Neural progenitor cell (in vitro differentiated cells): ENCODE measurements around the gene IFNG. TPM values are rescaled to one million over a fixed set of nuclear protein-coding genes. Genes with fewer than 3 reads are reported as not detected.

Source experiments
- DNase-seq: peaks from one replicate; pipeline ENCODE4 v3.0.0-alpha.2; 2016; ENCODE audit warnings: low spot score
- H2AFZ ChIP-seq: fragments of 200-600 bp; sonication (generic); replicated peaks from 2 replicates; pipeline ENCODE4 v1.6.1; 2016; ENCODE audit warnings: antibody characterized with exemption
- H3F3A ChIP-seq: fragments of 200-600 bp; sonication (generic); 2 replicates; pipeline ENCODE4 v1.6.1; 2016; ENCODE audit warnings: antibody characterized with exemption, low read depth
- H3K27ac ChIP-seq: fragments of 200-600 bp; sonication (generic); 2 replicates; pipeline ENCODE4 v1.5.1; 2016; ENCODE audit warnings: mild to moderate bottlenecking
- H3K27me3 ChIP-seq: fragments of 200-600 bp; sonication (generic); 2 replicates; pipeline ENCODE4 v1.6.1; 2016; ENCODE audit warnings: mild to moderate bottlenecking, moderate library complexity
- H3K36me3 ChIP-seq: fragments of 200-600 bp; sonication (generic); 2 replicates; pipeline ENCODE4 v1.5.1; 2016
- H3K4me1 ChIP-seq: fragments of 200-600 bp; sonication (generic); 2 replicates; pipeline ENCODE4 v1.6.1; 2016; ENCODE audit warnings: mixed run types
- H3K4me2 ChIP-seq: fragments of 200-600 bp; sonication (generic); 2 replicates; pipeline ENCODE4 v1.6.1; 2016
- H3K4me3 ChIP-seq: fragments of 200-600 bp; sonication (generic); 2 replicates; pipeline ENCODE4 v1.5.1; 2016
- H3K79me2 ChIP-seq: fragments of 200-600 bp; sonication (generic); 2 replicates; pipeline ENCODE4 v1.6.1; 2016; ENCODE audit warnings: low read depth
- H3K9ac ChIP-seq: fragments of 200-600 bp; sonication (generic); 2 replicates; pipeline ENCODE4 v1.6.1; 2016
- H3K9me3 ChIP-seq: fragments of 200-600 bp; sonication (generic); 2 replicates; pipeline ENCODE4 v1.5.1; 2016; ENCODE audit warnings: low read depth
- H4K20me1 ChIP-seq: fragments of 200-600 bp; sonication (generic); 2 replicates; pipeline ENCODE4 v1.6.1; 2016; ENCODE audit warnings: low read depth
- H3K27ac Mint-ChIP-seq: 3 replicates; pipeline ENCODE4 v1.8.0; 2021; ENCODE audit warnings: mixed read lengths
- H3K27me3 Mint-ChIP-seq: 2 replicates; pipeline ENCODE4 v1.8.0; 2022; ENCODE audit warnings: low read depth, mild to moderate bottlenecking, inconsistent platforms, moderate library complexity, mixed read lengths; ENCODE audit not compliant: insufficient read depth
- H3K36me3 Mint-ChIP-seq: 3 replicates; pipeline ENCODE4 v1.8.0; 2021; ENCODE audit warnings: mixed read lengths
- H3K4me1 Mint-ChIP-seq: 3 replicates; pipeline ENCODE4 v1.8.0; 2021; ENCODE audit warnings: mixed read lengths
- H3K4me3 Mint-ChIP-seq: 3 replicates; pipeline ENCODE4 v1.8.0; 2021; ENCODE audit warnings: mild to moderate bottlenecking, moderate library complexity, mixed read lengths
- H3K9me3 Mint-ChIP-seq: 3 replicates; pipeline ENCODE4 v1.8.0; 2020; ENCODE audit warnings: mixed read lengths
- CTCF ChIP-seq: fragments of 200-600 bp; sonication (generic); IDR thresholded peaks from 2 replicates; pipeline ENCODE4 v1.5.1; 2017; ENCODE audit warnings: antibody characterized with exemption, mild to moderate bottlenecking
- EZH2 ChIP-seq: fragments of 200-600 bp; sonication (generic); IDR thresholded peaks from 2 replicates; pipeline ENCODE4 v1.6.1; 2017; ENCODE audit warnings: antibody characterized with exemption, mild to moderate bottlenecking, moderate library complexity
- EZH2phosphoT487 ChIP-seq: fragments of 200-600 bp; sonication (generic); IDR thresholded peaks from 2 replicates; pipeline ENCODE4 v1.6.1; 2017; ENCODE audit warnings: antibody characterized with exemption
- total RNA-seq: library from RNA; depleted of rRNA; stranded (reverse); fragments of >200 nt; gene quantifications from 2 replicates; pipeline ENCODE4 v1.2.3, GENCODE V29; 2015; ENCODE audit warnings: low replicate concordance

The IFNG gene
- total RNA-seq, 1 donor from 2014 or later: not detected

DNA sequence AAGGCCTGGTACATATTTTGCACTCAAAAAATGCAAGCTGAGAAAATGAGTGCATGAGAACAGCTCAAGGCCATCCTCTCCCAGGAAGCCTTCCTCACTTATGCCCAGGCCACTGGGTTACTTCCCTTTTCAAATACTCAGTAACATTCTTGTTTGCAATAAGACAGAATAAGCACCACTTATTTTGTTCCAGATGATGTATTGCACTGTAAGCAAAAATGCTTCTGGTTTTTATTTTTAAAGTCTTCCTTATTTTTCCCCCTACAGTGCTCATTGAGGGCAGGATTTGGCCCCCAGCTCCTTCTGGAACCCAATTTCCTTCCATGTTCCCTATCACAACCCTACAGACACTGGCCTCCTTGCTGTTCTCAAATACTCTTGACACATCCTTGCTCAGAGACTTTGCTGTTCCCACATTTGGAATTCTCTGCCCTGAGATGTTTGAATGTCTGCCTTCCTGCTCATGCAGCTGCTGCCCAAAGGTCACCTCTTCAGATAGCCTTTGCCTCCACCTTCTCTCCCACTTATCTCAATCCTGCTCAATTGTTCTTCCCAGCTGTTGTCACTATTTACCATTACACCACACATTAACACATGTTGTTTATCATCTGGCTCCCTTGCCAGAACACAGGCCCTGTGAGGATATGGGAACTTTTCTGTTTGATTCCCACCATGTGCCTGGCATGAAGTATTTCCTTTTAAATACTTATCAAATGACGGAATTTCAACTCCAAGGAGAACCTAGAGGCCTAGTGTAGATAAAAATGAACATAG lies 49.9 kb downstream of the IFNG start:
- no peaks in the 10 kb centered on the region for H3K79me2 ChIP-seq
- H3K27me3 Mint-ChIP-seq: no peaks in the 10 kb centered on the region
- DNase-seq: no peak

GRCh38 chr12:68109001-68109400 lies 50.5 kb downstream of the IFNG start:
- H3K36me3 Mint-ChIP-seq: no peaks in the 10 kb centered on the region
- no peaks in the 10 kb centered on the region for H3K4me1 ChIP-seq
- no peaks in the 10 kb centered on the region for H3K27me3 Mint-ChIP-seq
- no peaks in the 10 kb centered on the region for H4K20me1 ChIP-seq
- no peaks in the 10 kb centered on the region for H3K79me2 ChIP-seq
- DNase-seq: no peak
- no peak overlapping the region for H3K4me3 ChIP-seq
- H3K9ac ChIP-seq: no peak overlapping the region
- H2AFZ ChIP-seq: no peak overlapping the region
- no peaks in the 10 kb centered on the region for H3K36me3 ChIP-seq
- no peak overlapping the region for H3K4me2 ChIP-seq
- H3K4me1 Mint-ChIP-seq: peaks cover 3% of the 10 kb centered on the region
- H3K4me3 Mint-ChIP-seq: no peak overlapping the region
- H3F3A ChIP-seq: no peaks in the 10 kb centered on the region
- no peaks in the 10 kb centered on the region for H3K9me3 Mint-ChIP-seq
- H3K9me3 ChIP-seq: no peaks in the 10 kb centered on the region
- H3K27me3 ChIP-seq: no peaks in the 10 kb centered on the region
- H3K27ac Mint-ChIP-seq: no peak overlapping the region
- no peak overlapping the region for H3K27ac ChIP-seq
- TF ChIP-seq EZH2 (no peak), EZH2phosphoT487 (no peak), CTCF (no peak)

More for the DNA sequence above, 49.9 kb downstream of the IFNG start:
- H3K9me3 Mint-ChIP-seq: no peaks in the 10 kb centered on the region
- H3K4me3 Mint-ChIP-seq: no peak overlapping the region
- Histone ChIP-seq H3K27me3 (no peaks in the 10 kb centered on the region), H3K27ac (no peak overlapping the region), H3K9ac (no peak overlapping the region), H3K4me3 (no peak overlapping the region), H3F3A (no peaks in the 10 kb centered on the region), H3K36me3 (no peaks in the 10 kb centered on the region), H3K9me3 (no peaks in the 10 kb centered on the region), H3K4me2 (no peak overlapping the region), H2AFZ (no peak overlapping the region), H3K4me1 (no peaks in the 10 kb centered on the region), H4K20me1 (no peaks in the 10 kb centered on the region)
- H3K36me3 Mint-ChIP-seq: no peaks in the 10 kb centered on the region
- H3K4me1 Mint-ChIP-seq: peaks cover 3% of the 10 kb centered on the region
- no peak overlapping the region for H3K27ac Mint-ChIP-seq
- TF ChIP-seq CTCF (no peak), EZH2 (no peak), EZH2phosphoT487 (no peak)

DNA sequence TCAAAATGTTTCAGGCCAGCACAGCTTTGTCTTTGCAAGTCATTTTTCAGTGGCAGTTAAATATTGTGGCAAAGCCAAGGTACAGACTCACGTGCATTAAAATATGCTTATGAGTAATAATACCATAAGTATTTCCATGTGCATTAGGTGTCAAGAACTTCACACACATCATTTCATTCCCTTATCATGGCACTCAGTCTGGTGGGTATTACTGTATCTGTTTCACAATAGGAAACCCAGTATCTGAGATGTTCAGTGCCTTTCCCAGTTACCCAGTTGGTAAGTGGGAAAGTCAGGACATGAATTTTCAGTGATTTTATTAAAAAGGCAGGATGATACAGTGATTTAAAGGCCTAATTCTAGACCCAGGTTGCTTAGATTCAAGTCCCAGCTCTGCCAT lies 52.9 kb downstream of the IFNG start:
- no peaks in the 10 kb centered on the region for H3K27me3 ChIP-seq
- DNase-seq: no peak
- H3K27ac ChIP-seq: no peak overlapping the region
- no peaks in the 10 kb centered on the region for H3K27me3 Mint-ChIP-seq
- H3K79me2 ChIP-seq: no peaks in the 10 kb centered on the region
- H3K9me3 ChIP-seq: no peaks in the 10 kb centered on the region
- no peaks in the 10 kb centered on the region for H4K20me1 ChIP-seq
- no peaks in the 10 kb centered on the region for H3K9me3 Mint-ChIP-seq
- no peaks in the 10 kb centered on the region for H3K36me3 Mint-ChIP-seq
- H3K36me3 ChIP-seq: no peaks in the 10 kb centered on the region
- TF ChIP-seq EZH2: no peak
- TF ChIP-seq EZH2phosphoT487: no peak
- TF ChIP-seq CTCF: no peak
- H3K4me2 ChIP-seq: no peak overlapping the region
- H3F3A ChIP-seq: no peaks in the 10 kb centered on the region
- no peak overlapping the region for H3K9ac ChIP-seq
- H3K4me1 ChIP-seq: no peaks in the 10 kb centered on the region
- no peak overlapping the region for H3K27ac Mint-ChIP-seq
- H2AFZ ChIP-seq: no peak overlapping the region
- H3K4me3 ChIP-seq: no peak overlapping the region
- no peaks in the 10 kb centered on the region for H3K4me1 Mint-ChIP-seq
- H3K4me3 Mint-ChIP-seq: no peak overlapping the region
